Colon (tissue), 2 donors: Measurements from ENCODE around the gene LRRC41.
"Not testable (repeated sequence)": the region's sequence is repeated elsewhere in the genome, so short reads cannot be mapped to it uniquely, and the experiment has no call there.

Source experiments
- FAIRE-seq: peaks from 2 replicates; lab custom pipeline; 2012; peaks lifted over from hg19 to GRCh38; lab: Jason Lieb, UNC
- donor health status: control.
- donor health status: control.

Gene LRRC41

DNA sequence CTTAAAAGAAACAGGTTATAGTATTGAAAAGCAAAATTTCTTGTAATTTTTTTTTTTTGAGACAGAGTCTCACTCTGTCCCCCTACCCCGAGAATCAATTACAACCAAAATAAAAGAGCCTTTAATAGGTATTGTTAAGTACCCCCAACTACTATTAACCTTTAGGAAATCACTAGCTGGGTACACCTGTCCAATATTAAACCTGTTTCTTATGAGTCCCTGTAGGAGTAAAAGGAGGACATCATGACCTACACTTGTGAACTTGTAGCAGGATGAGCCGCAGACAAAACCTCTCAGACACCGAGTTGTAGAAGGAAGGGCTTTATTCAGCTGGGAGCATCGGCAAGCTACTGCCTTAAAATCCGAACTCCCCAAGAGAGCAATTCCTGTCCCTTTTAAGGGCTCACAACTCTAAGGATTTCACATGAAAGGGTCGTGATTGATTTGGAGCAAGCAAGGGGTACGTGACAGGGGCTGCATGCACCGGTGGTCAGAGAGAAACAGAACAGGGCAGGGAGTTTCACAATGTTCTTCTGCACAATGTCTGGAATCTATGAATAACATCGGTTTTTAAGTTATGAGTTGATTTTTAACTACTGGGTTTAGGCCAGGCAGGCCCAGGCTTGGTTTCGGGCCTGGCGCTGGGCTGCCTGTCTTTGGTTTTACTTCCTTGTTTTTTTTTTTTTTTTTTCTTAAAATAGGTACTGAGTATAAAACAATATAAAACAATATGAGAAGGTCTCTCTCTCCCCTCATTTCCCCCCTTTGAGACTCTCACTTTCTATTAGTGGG, 22.1 kb upstream of the LRRC41 start:
- not testable (repeated sequence) for FAIRE-seq

DNA sequence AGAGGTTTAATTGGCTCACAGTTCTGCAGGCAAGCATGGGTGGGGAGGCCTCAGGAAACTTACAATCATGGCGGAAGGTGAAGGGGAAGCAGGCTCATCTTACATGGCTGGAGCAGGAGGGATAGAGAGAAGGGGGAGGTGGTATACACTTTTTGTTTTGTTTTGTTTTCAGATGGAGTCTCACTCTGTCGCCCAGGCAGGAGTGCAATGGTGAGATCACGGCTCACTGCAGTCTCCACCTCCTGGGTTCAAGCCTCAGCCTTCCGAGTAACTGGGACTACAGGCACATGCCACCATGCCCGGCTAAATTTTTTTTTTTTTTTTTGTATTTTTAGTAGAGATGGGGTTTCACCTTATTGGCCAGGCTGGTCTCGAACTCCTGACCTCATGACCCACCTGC, 18.8 kb upstream of the LRRC41 start:
- not testable (repeated sequence) for FAIRE-seq

DNA sequence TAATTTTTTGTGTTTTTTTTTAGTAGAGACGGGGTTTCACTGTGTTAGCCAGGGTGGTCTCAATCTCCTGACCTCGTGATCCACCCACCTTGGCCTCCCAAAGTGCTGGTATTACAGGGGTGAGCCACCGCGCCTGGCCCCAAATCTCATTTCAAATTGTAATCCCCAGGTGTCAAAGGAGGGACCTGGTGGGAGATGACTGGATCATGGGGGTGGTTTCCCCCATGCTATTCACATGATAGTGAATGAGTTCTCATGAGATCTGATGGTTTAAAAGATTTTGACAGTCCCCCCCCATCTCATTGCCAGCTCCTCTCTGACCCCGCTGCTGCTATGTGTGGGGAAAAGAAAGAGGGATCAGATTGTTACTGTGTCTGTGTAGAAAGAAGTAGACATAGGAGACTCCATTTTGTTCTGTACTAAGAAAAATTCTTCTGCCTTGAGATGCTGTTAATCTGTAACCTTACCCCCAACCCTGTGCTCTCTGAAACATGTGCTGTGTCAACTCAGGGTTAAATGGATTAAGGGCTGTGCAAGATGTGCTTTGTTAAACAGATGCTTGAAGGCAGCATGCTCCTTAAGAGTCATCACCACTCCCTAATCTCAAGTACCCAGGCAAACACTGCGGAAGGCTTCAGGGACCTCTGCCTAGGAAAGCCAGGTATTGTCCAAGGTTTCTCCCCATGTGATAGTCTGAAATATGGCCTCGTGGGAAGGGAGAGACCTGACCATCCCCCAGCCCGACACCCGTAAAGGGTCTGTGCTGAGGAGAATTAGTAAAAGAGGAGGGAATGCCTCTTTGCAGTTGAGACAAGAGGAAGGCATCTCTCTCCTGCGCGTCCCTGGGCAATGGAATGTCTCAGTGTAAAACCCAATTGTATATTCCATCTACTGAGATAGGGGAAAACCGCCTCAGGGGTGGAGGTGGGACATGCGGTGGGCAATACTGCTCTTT, 16.8 kb upstream of the LRRC41 start:
- FAIRE-seq = not testable (repeated sequence)

DNA sequence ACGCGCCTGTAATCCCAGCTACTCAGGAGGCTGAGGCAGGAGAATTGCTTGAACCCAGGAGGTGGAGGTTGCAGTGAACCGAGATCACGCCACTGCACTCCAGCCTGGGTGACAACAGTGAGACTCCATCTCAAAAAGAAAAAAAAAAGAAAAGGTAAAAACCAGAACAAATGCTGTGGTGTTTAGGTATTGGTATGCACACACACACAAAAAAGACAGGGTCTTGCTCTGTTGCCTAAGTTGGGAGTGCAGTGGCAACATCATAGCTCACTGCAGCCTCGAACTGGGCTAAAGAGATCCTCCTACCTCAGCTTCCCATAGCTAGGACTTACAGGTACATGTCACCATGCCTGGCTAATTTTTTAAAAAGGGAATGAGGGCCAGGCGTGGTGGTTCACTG, 15.9 kb upstream of the LRRC41 start:
- FAIRE-seq = not testable (repeated sequence)

DNA sequence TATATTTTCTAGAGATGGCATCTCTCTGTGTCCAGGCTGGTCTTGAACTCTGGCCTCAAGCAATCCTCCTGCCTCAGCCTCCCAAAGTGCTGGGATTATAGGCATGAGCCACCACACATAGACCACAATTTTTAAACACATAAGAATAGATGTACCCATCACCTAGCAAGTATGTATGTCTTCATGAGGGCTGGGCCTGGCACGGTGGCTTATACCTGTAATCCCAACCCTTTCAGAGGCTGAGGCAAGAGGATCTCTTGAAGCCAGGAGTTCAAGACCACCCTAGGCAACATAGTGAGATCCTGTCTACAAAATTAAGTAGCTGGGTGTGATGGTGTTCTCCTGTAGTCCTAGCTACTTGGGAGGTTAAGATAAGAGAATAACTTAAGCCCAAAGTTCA, 13.9 kb upstream of the LRRC41 start:
- no peak for FAIRE-seq

DNA sequence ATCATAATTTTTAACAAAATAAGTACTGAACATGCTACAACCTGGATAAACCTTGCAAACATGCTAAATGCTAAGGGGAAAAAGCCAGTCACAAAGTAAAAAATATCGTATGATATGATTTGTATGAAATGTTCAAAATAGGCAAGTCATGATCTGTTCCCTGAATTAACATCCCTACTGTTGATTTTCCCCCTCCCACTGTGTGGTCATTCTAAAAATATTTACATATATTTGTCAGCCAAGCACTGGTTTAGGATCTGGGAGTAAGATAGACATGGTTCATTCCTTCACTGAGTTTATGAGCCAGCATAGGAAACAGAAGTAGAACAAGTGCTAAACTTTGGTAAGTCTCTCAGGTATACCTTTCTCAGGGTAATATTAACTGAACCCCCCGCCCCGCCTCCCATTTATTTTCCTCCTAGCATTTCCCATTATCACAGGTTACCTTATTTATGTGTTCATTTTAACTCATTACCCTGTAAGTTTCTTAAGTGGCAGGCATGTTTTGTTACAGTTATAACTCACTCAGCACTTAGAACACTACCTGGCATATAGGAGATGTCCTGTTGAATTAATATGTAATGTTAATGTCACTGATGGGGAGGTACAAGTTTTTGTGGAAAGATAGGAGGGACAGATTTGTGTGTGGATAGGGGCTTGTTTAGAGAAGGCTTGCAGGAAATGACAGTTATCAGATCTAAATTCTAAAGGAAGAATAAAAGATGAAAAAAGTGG, 12.4 kb upstream of the LRRC41 start:
- FAIRE-seq = no peak

DNA sequence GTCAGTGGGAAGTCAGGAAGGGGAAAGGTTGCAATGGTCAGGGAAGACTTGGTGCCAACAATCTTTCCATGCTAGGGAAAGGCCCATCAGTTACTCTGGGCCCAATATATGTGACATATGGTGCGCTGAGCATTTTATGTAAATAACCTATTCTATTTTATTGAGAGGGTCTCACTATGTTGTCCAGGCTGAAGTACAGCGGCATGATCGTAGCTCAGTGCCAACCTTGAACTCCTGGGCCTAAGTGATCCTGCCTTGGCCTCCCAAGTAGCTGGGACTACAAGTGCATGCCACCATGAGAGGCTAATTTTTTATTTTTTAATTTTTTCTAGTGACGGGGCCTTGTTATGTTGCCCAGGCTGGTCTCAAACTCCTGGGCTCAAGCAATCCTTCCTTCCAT, 6.9 kb upstream of the LRRC41 start:
- FAIRE-seq = no peak

DNA sequence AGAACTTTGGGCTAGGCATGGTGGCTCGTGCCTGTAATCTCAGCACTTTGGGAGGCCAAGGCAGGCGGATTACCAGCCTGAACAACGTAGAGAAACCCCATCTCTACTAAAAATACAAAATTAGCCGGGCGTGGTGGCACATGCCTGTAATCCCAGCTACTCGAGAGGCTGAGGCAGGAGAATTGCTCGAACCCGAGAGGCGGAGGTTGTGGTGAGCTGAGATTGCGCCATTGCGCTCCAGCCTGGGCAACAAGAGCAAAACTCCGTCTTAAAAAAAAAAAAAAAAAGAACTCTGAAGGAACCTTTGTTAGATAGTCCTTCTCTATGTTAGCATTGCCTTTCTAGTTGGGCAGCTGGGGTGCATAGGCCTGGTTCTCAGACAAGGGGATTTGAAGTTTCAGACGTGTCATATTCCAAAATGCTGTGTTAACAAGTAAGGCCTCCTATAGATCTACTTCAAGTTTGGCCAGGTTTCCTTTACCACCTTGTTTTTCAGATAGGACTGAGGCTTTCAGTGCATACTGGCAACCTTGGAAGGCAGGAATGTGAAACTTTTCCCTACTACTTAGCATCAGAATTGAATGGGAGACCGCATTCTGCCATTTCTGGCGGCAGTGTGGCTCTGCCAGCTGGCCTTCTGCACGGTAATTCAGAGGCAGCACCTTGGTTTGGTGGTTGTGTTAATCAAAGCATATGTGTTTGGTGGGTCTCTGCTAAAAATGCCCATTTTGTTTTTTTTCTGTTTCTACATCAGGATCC, 6.2 kb upstream of the LRRC41 start:
- FAIRE-seq = no peak

DNA sequence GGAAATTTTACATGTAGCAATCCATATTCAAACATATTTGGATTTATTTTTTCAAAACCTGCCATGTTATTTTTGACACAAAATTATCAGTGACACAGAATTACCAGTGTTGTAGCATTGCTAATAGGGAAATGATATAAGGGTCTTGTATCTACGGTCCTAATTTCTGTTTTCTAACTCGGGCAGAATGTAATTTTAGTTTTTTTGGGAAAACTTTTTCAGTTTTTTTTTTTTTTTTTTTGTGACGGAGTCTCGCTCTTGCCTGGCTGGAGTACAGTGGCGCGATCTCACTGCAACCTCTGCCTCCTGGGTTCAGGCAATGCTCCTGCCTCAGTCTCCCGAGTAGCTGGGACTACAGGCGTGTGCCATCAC, 2.7 kb upstream of the LRRC41 start:
- no peak for FAIRE-seq

DNA sequence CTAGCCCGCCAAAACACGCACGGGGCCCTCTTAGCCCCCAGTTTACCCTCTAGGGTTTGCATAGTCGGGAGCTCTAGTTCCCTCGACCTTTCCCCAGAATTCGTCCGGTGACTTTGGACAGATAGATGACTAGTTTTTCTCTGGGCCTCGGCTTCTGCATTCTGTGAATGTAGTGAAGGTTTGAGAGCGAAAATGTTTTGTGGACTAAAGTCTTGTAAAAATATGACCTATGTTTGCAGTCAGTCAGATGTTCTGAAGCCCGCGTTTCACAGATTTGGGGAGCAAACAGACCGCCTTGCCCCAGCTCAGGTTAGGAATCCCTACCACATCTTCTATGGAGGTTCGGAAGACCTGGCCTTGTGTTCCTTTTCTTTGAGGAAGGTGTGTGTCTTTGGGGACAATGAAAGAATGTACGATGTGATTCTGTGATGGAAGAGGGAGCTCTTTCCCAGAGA, 483 bp upstream of the LRRC41 start:
- no peak for FAIRE-seq

DNA sequence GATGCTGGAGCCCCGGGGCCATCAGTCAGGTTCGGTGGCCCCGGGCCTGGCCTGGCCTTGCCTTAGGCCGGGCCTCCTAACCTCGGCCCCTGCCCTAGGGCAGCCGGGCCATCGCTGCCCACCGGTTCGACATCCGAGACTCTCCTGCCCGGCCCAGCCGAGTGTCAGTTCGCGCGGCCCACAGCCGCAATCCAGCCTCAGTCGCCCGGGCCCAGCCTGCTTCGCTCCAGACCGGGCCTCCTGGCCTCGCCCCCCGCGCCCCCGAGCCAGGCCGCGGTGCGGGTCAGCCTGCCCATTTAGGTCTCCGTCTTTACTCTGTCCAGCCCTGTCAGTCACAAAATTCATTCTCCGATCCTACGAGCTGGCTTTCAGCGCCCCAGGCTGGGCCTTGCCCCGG, 777 bp downstream of the LRRC41 start:
- no peak for FAIRE-seq

DNA sequence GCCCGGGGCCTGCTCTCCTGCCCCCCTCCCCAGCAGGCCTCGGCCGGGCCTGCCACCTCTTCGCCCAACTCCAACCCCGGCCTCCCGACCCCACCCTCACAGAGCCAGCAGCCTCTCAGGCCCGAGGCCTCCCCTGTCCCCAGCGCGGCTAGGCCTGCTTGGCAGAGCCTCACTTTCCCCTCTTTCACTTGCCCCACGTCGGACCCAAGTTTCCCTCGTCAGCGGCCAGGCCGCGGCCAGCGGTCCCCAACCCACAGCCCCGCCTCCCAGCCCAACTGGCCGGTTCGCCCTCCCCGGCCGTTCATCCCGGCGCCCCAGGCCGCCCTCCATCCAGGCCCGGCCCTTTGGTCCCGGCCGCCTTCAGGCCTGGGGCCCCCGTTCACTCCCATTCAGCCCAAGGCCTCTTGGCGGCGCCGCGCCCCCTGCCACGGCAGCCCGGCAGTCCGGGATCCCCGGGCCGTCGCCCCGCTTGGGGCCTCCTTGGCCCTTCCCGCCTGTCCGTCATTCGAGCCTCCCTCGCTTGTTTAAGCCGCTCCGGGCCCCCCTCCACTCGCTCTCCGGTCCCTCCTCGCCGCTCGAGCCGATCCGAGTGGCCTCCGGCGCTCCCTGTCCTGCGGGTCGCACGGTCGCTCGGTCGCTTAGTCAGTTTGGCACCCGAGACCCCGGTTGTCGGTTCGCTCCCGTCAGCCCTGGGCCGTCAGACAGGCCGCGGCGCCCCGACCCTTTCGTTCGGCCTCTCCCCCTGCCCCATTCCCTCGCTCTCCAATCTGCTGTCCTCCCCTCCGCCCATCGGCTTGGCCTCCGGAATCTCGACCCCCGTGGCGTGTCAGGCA, 1.4 kb downstream of the LRRC41 start:
- no peak for FAIRE-seq

DNA sequence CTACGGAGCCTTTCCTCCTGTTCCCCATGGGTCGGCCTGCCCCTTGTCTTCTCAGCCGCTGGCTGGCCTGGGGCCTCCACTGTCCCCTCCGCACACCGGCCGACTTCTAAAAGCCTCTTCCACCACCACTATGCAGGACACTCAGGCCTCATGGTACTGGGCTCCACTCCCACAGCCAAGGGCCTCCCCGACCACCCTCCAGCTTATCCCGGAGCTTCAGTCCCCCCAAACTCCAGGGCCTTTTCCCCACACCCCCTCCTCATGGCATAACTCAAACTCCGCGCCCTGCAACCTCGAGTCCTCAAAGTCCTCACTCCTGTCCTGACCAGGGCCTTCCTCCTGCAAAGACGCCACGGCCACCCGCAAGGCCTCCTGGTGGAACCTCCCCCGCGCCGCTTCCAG, 2.0 kb downstream of the LRRC41 start:
- no peak for FAIRE-seq

DNA sequence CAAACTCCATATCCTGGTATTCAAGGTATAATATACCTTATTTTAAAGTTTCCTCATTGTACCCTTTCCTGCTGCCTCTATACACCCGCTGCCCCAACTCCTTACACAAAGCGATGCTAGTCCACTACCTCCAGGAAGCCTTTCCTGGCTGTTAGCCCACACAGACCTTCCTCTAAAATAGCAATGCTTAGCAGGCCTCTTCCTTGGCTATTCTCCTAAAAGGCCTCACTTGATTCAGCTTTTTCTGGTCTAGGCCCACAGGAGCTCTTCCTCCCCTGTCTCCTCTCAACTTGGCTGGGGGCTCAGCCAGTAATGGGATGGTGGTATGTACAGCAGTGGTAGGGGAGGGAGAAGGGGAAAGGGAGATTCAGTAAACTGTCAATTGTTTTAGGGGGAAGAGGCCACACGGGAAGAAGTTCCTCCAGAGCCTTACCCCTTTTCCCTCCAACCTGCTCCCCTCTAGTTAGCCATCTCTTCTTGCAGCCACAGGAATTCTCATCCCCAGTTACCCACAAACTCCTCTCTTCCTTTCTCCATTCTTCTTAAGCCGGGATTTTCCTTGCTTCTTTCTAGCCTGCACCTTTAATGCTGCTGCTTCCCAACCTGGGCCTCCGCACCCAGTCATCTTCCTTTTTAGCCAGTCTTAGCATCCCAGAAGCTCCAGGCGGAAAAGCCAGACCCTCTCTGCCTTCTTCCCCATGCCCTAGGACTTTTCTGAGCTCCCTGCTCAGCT, 2.6 kb downstream of the LRRC41 start:
- no peak for FAIRE-seq

DNA sequence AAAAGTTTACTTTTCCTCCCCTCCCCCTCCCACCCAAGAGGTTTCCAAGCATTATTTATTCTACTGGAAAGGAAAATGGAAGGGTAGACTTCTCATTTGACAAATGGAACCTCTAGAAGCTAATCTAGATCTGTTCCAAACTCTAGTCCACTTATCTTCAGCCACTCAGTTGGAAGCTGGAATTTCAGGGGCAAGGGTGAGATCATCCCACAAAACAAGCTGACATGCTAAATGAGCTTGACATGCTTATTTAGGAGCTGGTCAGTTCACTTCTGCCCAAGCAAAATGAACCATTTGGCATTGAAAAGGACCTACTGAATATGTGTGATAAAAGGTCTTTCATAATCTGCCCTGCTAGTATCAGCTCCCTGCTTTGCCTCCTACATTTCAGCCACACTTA, 5.0 kb downstream of the LRRC41 start:
- FAIRE-seq = no peak

DNA sequence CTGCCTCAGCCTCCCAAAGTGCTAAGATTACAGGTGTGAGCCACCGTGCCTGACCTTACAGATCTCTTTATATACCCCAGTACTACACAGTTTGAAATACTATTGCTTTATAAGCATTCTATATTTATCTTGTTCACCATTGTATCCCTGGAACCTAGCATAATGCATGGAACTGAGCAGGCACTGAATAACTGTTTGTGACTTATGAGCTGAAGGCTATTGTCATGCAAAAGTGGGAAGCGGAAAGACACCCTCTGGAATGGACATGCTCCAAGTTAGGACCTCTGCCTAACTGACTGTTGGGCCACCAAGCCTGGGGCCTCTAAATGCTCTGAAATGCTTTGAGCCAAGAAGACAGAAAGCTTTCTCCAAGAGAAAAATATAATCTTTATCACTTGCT, 8.1 kb downstream of the LRRC41 start:
- FAIRE-seq = no peak

DNA sequence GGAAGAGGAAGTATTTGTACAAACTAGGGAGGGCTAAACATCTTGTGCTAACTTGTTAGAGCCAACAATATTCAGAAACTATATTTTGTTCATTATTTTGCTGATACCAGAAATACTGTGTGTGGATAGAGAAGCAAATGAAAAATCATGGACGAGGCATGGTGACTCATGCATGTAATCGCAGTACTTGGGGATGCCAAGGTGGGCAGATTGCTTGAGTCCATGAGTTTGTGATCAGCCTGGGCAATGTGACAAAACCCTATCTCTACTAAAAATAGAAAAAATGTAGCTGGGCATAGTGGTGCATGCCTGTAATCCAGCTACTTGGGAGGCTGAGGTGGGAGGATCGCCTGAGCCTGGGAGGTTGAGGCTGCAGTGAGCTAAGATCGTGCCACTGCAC, 13.4 kb downstream of the LRRC41 start:
- FAIRE-seq = no peak

DNA sequence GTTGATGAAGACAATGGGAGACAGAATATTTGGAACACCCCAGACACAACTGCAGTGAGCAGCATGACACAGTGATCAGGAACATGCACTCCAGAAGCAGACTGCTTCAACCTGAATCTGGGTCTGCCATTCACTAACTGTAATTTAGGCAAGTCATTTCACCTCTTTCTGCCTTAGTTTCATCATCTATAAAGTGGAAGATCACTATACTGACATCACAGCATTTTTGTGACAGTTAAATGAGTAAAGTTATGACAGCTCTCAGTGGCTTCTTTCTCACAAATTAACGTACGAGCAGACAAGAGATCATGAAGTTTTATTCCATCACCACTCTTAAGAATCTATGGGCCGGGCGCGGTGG, 14.3 kb downstream of the LRRC41 start:
- no peak for FAIRE-seq

DNA sequence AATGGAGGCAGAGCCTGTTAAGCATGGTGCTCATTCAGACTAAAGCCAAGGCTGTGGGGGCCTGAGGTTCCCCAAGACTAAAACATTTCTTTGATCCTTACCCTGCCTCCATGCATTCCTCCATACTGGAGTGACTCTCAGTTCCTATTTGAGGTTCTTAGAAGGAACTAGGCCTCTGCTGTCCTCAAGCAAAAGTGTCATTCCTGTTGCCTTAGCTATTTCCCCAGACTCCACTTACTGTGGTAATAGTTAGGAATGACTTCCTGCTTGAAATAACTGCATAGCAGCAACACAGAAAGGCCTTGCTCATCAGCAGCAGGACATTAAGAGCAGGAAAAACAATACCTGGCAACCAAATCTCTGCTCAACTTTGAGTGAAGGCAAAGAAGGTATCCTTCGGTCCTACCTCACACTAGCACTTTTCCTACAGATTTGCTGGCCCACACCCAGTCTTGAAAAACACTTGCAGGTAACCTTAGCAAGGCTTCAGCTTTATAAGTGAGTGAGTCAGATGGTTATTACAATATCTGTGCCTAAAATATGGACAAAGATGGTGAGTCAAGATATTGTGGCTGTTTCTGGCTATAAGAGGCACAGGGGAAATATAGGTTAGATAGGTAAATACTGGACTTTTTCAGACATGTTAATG, 14.8 kb downstream of the LRRC41 start:
- no peak for FAIRE-seq
